Sigmoid colon (tissue), 7 donors: ENCODE data around the gene MAGT1. TPM values are rescaled to one million over a fixed set of nuclear protein-coding genes. Genes with fewer than 3 reads are reported as not detected.

Experiments used
- DNase-seq: peaks from one replicate; pipeline ENCODE4 v3.0.0-alpha.2; 2019
- H3K27ac ChIP-seq, 4 donors: fragments of 200-600 bp; sonication (generic); one replicate each; pipeline ENCODE4 v1.5.1; 2016 to 2019; ENCODE audit warnings: mild to moderate bottlenecking in 1 of 4
- H3K27me3 ChIP-seq, 3 donors: fragments of 200-600 bp; sonication (generic); one replicate each; pipeline ENCODE4 v1.5.1; 2019; ENCODE audit warnings: mild to moderate bottlenecking in 1 of 3
- H3K36me3 ChIP-seq, 4 donors: fragments of 200-600 bp; sonication (generic); one replicate each; pipeline ENCODE4 v1.5.1; 2016 to 2019
- H3K4me1 ChIP-seq, 4 donors: fragments of 200-600 bp; sonication (generic); one replicate each; pipeline ENCODE4 v1.5.1; 2017 to 2019
- H3K4me3 ChIP-seq, 4 donors: fragments of 200-600 bp; sonication (generic); one replicate each; pipeline ENCODE4 v1.5.1; 2017 to 2019; ENCODE audit warnings: mild to moderate bottlenecking in 2 of 4, moderate library complexity in 1 of 4
- H3K9me3 ChIP-seq, 4 donors: fragments of 200-600 bp in 3 of 4; sonication (generic) in 3 of 4; one replicate each; pipeline versions ENCODE4 v1.5.1 to v1.6.1; 2013 to 2019
- EP300 ChIP-seq, 4 donors: sonication (generic); formaldehyde crosslinking; IDR thresholded peaks; one replicate each; pipeline ENCODE4 v1.6.1; 2017; ENCODE audit warnings: antibody characterized with exemption in 4 of 4
- POLR2A ChIP-seq, 2 donors: fragments of 450-650 bp; IDR thresholded peaks; one replicate each; pipeline ENCODE4 v1.6.1; 2016; ENCODE audit warnings: antibody characterized with exemption in 2 of 2, mild to moderate bottlenecking in 2 of 2, moderate library complexity in 2 of 2
- POLR2AphosphoS5 ChIP-seq, 4 donors: sonication (generic); formaldehyde crosslinking; IDR thresholded peaks; one replicate each; pipeline ENCODE4 v1.6.1; 2017; ENCODE audit warnings: antibody characterized with exemption in 4 of 4
- WGBS, 2 donors: extraction: QIAGEN DNeasy Blood & Tissue Kit; methylation state at CpG; one replicate each; pipeline ENCODE4 v1.1.7; 2013; 5-methylcytosine and 5-hydroxymethylcytosine counted together
- intact Hi-C: fragments of 100-400 bp; cut with DNase I; formaldehyde crosslinking; loops from one replicate; pipeline ENCODE4 v1.15.1; 2023
- polyA plus RNA-seq, 3 donors: library from polyadenylated mRNA; stranded (reverse); fragments of 200-250 nt; gene quantifications; one replicate each; pipeline ENCODE4 v1.2.3, GENCODE V29; 2013
- total RNA-seq, 4 donors: library from RNA; depleted of rRNA; stranded (reverse); fragments of >200 nt; gene quantifications; one replicate each; pipeline ENCODE4 v1.1.0, GENCODE V29; 2016
- TF ChIP-seq, protein P1 (sequence below), 4 experiments: fragments of 450-650 bp in 3 of 4; fragments of 200-600 bp in 1 of 4; IDR thresholded peaks; one replicate each; pipeline ENCODE4 v1.5.1; 2016 to 2019; ENCODE audit warnings: antibody characterized with exemption in 4 of 4, mild to moderate bottlenecking in 3 of 4, moderate library complexity in 2 of 4
- donor health status: healthy with polysubstance abuse.
- donor health status: Bipolar disorder and iron deficiency.
- donor health status: healthy.

MAGT1 gene
- total and polyA plus RNA-seq, 7 donors = 4.8 to 29.5 (median 26.8) TPM

DNA sequence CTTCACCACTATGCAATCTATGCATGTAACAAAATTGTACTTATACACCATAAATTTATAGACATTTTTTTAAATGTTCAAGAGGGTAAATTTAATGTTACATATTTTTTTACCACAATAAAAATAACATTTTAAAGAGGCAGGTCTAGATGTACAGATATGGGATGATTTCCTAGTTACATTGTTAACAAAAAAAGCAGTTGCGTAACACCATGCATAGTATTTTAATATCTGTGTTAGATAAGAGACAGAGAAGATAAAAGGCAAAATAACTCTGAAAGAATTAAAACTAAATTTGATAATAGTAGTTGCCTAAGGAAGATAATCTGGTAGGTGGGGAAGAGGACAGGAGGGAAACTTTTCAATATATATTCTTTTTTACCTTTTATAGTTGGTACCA is 100.1 kb downstream of the MAGT1 start:
- Histone ChIP-seq H3K36me3 (no peaks in the 10 kb centered on the region), H3K9me3 (no peaks in the 10 kb centered on the region), H3K4me3 (no peak overlapping the region), H3K27ac (no peak overlapping the region), H3K27me3 (no peaks in the 10 kb centered on the region), H3K4me1 (no peaks in the 10 kb centered on the region)
- no peak for TF ChIP-seq EP300 (IDR thresholded peaks at IDR 0.05)
- no peak for TF ChIP-seq POLR2A (IDR thresholded peaks at IDR 0.05)
- TF ChIP-seq POLR2AphosphoS5 (IDR thresholded peaks at IDR 0.05) = no peak
- TF ChIP-seq, protein P1, sequence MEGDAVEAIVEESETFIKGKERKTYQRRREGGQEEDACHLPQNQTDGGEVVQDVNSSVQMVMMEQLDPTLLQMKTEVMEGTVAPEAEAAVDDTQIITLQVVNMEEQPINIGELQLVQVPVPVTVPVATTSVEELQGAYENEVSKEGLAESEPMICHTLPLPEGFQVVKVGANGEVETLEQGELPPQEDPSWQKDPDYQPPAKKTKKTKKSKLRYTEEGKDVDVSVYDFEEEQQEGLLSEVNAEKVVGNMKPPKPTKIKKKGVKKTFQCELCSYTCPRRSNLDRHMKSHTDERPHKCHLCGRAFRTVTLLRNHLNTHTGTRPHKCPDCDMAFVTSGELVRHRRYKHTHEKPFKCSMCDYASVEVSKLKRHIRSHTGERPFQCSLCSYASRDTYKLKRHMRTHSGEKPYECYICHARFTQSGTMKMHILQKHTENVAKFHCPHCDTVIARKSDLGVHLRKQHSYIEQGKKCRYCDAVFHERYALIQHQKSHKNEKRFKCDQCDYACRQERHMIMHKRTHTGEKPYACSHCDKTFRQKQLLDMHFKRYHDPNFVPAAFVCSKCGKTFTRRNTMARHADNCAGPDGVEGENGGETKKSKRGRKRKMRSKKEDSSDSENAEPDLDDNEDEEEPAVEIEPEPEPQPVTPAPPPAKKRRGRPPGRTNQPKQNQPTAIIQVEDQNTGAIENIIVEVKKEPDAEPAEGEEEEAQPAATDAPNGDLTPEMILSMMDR (IDR thresholded peaks at IDR 0.05) = no peak
- DNase-seq = no peak
- 96 to 100% methylated on average over 1 of the region's 1 CpG for WGBS, 2 donors
- intact Hi-C loops = no loop called here

DNA sequence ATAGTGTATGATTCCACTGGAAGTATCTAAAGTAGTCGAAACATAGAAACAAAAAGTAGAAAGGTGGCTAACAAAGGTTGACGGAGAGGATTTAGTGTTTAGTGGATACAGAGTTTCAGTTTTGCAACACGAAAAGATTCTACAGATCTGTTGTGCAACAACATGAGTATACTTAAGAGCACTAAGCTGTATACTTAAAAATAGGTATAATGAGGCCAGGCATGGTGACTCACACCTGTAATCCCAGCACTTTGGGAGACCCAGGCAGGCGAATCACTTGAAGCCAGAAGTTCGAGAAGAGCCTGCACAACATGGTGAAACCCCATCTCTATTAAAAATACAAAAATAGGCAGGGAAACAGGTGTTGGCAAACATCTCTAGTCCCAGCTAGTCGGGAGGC is 101.3 kb downstream of the MAGT1 start:
- TF ChIP-seq EP300 (IDR thresholded peaks at IDR 0.05) (no peak), POLR2AphosphoS5 (IDR thresholded peaks at IDR 0.05) (no peak), POLR2A (IDR thresholded peaks at IDR 0.05) (no peak)
- TF ChIP-seq, protein P1 (IDR thresholded peaks at IDR 0.05) = no peak

DNA sequence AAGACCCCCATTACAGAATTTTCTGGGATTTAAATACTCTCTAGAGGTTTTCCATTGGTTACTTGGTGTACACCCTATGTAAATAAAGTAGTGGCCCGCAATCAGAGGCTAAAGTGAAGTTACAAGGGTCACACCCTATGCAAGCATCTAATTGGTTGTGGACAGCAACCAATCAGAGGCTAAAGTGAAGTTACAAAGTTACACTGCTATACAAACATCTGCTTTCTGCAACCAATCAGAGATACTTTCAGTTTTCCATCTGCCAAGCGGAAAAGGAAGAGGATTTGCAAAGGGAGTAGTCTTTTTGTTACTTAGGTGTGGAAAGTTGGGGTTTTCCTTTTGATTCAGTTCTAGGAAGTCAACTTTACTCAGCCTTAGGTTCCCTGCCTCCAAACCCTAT is 107.2 kb downstream of the MAGT1 start:
- Histone ChIP-seq H3K36me3 (no peaks in the 10 kb centered on the region), H3K27me3 (no peaks in the 10 kb centered on the region), H3K4me1 (peaks cover 0 to 5% (median under 1%) of the 10 kb centered on the region in 4 donors), H3K4me3 (peak overlapping the region in 3 of 4 donors; percentile 3 to 27 (median 17)), H3K9me3 (no peaks in the 10 kb centered on the region), H3K27ac (peak overlapping the region in 1 of 4 donors; percentile 17)
- DNase-seq = no peak
- TF ChIP-seq EP300 (IDR thresholded peaks at IDR 0.05) (no peak), POLR2A (IDR thresholded peaks at IDR 0.05) (no peak), POLR2AphosphoS5 (IDR thresholded peaks at IDR 0.05) (no peak)
- TF ChIP-seq, protein P1 (IDR thresholded peaks at IDR 0.05) = no peak
- WGBS, 2 donors = 20 to 30% methylated on average over 2 of the region's 2 CpGs
- intact Hi-C loops = loop anchor here (10.0 kb wide), 2 partner anchors 107 to 317 kb away; partner anchors contain the start of genes COX7B, MAGT1 and PGK1

More for the DNA sequence above, 101.3 kb downstream of the MAGT1 start:
- Histone ChIP-seq H3K4me1 (no peaks in the 10 kb centered on the region), H3K36me3 (no peaks in the 10 kb centered on the region), H3K27ac (no peak overlapping the region), H3K4me3 (no peak overlapping the region), H3K27me3 (no peaks in the 10 kb centered on the region), H3K9me3 (no peaks in the 10 kb centered on the region)
- intact Hi-C loops = no loop called here
- WGBS, 2 donors = 94 to 95% methylated on average over 6 of the region's 6 CpGs
- DNase-seq = no peak

DNA sequence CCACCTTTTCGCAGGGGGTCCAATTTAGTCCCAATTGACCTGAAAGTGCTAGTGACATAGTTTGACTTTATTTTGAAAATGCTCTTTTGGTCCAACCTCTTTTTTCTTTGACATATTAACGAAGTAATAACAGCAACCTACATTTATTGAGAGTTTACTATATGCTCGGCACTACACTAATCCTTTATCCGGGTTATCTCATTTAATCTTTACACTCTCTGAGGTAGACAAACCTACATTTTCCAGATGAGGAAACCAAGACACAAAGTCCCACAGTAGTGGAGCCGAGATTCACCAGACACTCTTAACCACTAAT is 108.9 kb downstream of the MAGT1 start:
- Histone ChIP-seq H3K27me3 (no peaks in the 10 kb centered on the region), H3K27ac (peak overlapping the region; percentile 84 to 92 (median 90)), H3K4me3 (peak overlapping the region; percentile 61 to 68 (median 62)), H3K4me1 (peaks cover 0 to 8% (median 3%) of the 10 kb centered on the region in 4 donors), H3K9me3 (no peaks in the 10 kb centered on the region), H3K36me3 (no peaks in the 10 kb centered on the region)
- 12 to 16% methylated on average over 5 of the region's 5 CpGs for WGBS, 2 donors
- no peak for DNase-seq
- intact Hi-C loops = loop anchor here (10.0 kb wide), 2 partner anchors 108 to 318 kb away; partner anchors contain the start of genes COX7B, MAGT1 and PGK1
- TF ChIP-seq EP300 (IDR thresholded peaks at IDR 0.05) (no peak), POLR2AphosphoS5 (IDR thresholded peaks at IDR 0.05) (no peak), POLR2A (IDR thresholded peaks at IDR 0.05) (no peak)
- TF ChIP-seq, protein P1 (IDR thresholded peaks at IDR 0.05) = no peak
